Epidermal melanocyte (primary cell): ENCODE data around the gene ZNF319.

Source experiments
- DNase-seq: peaks from one replicate; pipeline ENCODE4 v3.0.0; 2011; ENCODE audit warnings: low spot score; ENCODE audit not compliant: insufficient read length

ZNF319 gene

GRCh38 chr16:58037365-58038057, 37.0 kb upstream of the ZNF319 start:
- DNase-seq = no peak

GRCh38 chr16:58036943-58037342, 36.5 kb upstream of the ZNF319 start:
- no peak for DNase-seq

GRCh38 chr16:58035356-58036170, 35.1 kb upstream of the ZNF319 start:
- DNase-seq = no peak

- DNase-seq = no peak
Measured at GRCh38 chr16:58034774-58035173, 34.3 kb upstream of the ZNF319 start.

GRCh38 chr16:58034128-58034685, 33.7 kb upstream of the ZNF319 start:
- no peak for DNase-seq

- no peak for DNase-seq
Measured at GRCh38 chr16:58032710-58033293, 32.3 kb upstream of the ZNF319 start.

GRCh38 chr16:58031016-58031800, 30.7 kb upstream of the ZNF319 start:
- DNase-seq = no peak

- DNase-seq = no peak
Measured at GRCh38 chr16:58030136-58030840, 29.8 kb upstream of the ZNF319 start.

GRCh38 chr16:58029410-58029809, 28.9 kb upstream of the ZNF319 start:
- no peak for DNase-seq

- DNase-seq = no peak
Measured at GRCh38 chr16:58028541-58029070, 28.1 kb upstream of the ZNF319 start.

- peak; percentile 2 for DNase-seq
Measured at GRCh38 chr16:58027916-58028455, 27.5 kb upstream of the ZNF319 start.

GRCh38 chr16:58027161-58027915, 26.9 kb upstream of the ZNF319 start:
- no peak for DNase-seq

- DNase-seq = no peak
Measured at GRCh38 chr16:58026705-58027160, 26.3 kb upstream of the ZNF319 start.

GRCh38 chr16:58026139-58026704, 25.8 kb upstream of the ZNF319 start:
- DNase-seq = no peak

- DNase-seq = no peak
Measured at GRCh38 chr16:58025351-58026138, 25.1 kb upstream of the ZNF319 start, which contains the start of gene MMP15. MMP15 (plus strand) TSS chr16:58025754; CDS start chr16:58026351, 597 bp downstream.

GRCh38 chr16:58024486-58025350, 24.2 kb upstream of the ZNF319 start:
- no peak for DNase-seq
